ENCODE measurements around the gene HIPK4. TPM values are rescaled to one million over a fixed set of nuclear protein-coding genes. Genes with fewer than 3 reads are reported as not detected.

Gene HIPK4
- total and polyA plus RNA-seq, 2 of the 8 experiments (the other 6 are each of a cell fraction or from before 2014, with no cell fraction given) = 0.15 to 0.57 TPM

DNA sequence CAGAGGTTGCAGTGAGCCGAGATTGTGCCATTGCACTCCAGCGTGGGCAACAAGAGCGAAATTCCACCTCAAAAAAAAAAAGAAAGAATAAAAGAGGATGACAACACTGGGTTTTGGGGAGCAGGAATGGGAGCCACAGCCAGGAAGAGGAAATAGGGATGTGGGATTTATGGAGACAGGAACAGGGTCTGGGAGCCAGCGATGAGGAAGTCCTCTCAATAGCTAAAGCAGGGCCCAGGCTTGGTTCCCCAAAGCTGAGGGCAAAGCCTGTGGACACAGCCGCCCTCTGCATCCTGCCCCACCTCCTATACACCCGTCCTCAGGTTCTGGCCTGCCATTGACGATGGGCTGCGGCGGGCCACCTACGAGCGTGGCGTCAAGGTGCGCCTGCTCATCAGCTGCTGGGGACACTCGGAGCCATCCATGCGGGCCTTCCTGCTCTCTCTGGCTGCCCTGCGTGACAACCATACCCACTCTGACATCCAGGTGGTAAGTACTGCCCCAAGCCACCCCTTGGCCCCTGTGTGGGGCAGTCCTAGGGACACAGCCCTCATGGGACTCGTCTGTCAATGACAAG, 13.6 kb downstream of the HIPK4 start:
- Histone ChIP-seq H3K4me2 (ENCODE audit: insufficient read depth in 1 of 2, low read depth in 2 of 2, low read length in 2 of 2) (no peak overlapping the region), H2BK20ac (ENCODE audit: low read length) (no peak overlapping the region), H4K91ac (replicated peaks; ENCODE audit: insufficient read length, low read length) (no peak overlapping the region), H2BK15ac (ENCODE audit: low read length) (no peak overlapping the region), H4K8ac (ENCODE audit: extremely low read depth, insufficient read depth, low read length) (no peak overlapping the region), H3K4me3 (ENCODE audit: extremely low read depth in 1 of 4, insufficient read depth in 2 of 4, low read depth in 3 of 4, low read length in 4 of 4) (no peak overlapping the region), H2AK5ac (ENCODE audit: low read depth, low read length) (no peak overlapping the region), H3K36me3 (ENCODE audit: control insufficient read depth in 2 of 4, insufficient read depth in 4 of 4, low read length in 3 of 4) (peaks cover 9 to 38% (median 28%) of the 10 kb centered on the region in 4 experiments), H2BK12ac (ENCODE audit: low read depth, low read length) (no peak overlapping the region), H3K14ac (ENCODE audit: insufficient read length) (no peak overlapping the region), H3K9ac (replicated peaks in 1 of 4; ENCODE audit: extremely low read depth in 1 of 4, low read depth in 3 of 4, low read length in 3 of 4) (no peak overlapping the region), H3K56ac (replicated peaks; ENCODE audit: insufficient read length, low read depth, low read length) (no peak overlapping the region), H3K18ac (ENCODE audit: extremely low read depth, low read length) (no peak overlapping the region), H3K79me2 (ENCODE audit: control insufficient read depth in 1 of 2, insufficient read depth in 2 of 2, low read length in 2 of 2) (no peaks in the 10 kb centered on the region), H3K9me3 (ENCODE audit: insufficient read depth in 2 of 2, low read depth in 1 of 2, low read length in 1 of 2) (no peaks in the 10 kb centered on the region), H2AFZ (ENCODE audit: low read length) (no peak overlapping the region), H2BK5ac (ENCODE audit: low read depth, low read length) (no peak overlapping the region), H4K5ac (ENCODE audit: insufficient read length, low read depth, low read length) (no peak overlapping the region), H3K4me1 (replicated peaks in 1 of 4; ENCODE audit: control insufficient read depth in 3 of 4, insufficient read depth in 4 of 4, low read length in 3 of 4) (no peaks in the 10 kb centered on the region), H3K27ac (ENCODE audit: low read depth, low read length) (no peak overlapping the region), H3K23me2 (ENCODE audit: low read depth, low read length) (no peaks in the 10 kb centered on the region), H4K20me1 (replicated peaks in 1 of 2; ENCODE audit: control insufficient read depth in 1 of 2, insufficient read depth in 2 of 2, low read length in 2 of 2) (peaks cover 0 to 12% of the 10 kb centered on the region in 2 experiments), H3K27me3 (replicated peaks in 1 of 4; ENCODE audit: control insufficient read depth in 3 of 4, extremely low read depth in 1 of 4, insufficient read depth in 3 of 4, low read length in 3 of 4) (no peaks in the 10 kb centered on the region), H2BK120ac (replicated peaks; ENCODE audit: low read depth, low read length) (no peak overlapping the region), H3K23ac (ENCODE audit: insufficient read length) (no peak overlapping the region), H3K79me1 (ENCODE audit: low read depth, low read length) (no peaks in the 10 kb centered on the region), H3K4ac (replicated peaks; ENCODE audit: insufficient read length, low read depth, low read length) (no peak overlapping the region)
- no peak for FAIRE-seq
- WGBS, 2 experiments (ENCODE audit: extremely low coverage in 1 of 2, insufficient coverage in 1 of 2, insufficient read length in 1 of 2, insufficient replicate concordance in 2 of 2, low coverage in 1 of 2, low lambda C conversion rate in 2 of 2, missing lambda C conversion rate in 1 of 2) = 89% methylated on average over 17 of the region's 17 CpGs; no CpG with 5 or more reads in 1 of the 2 experiments
- POLR2A ChIA-PET (ENCODE audit: partially characterized antibody) = interaction anchor here (1.0 kb wide), 1 partner anchor 11 kb away, joined by 4 read pairs; no protein-coding TSS in a partner anchor
- no peak for DNase-seq (ENCODE audit: low read depth in 1 of 2, low spot score in 2 of 2)
- CTCF ChIA-PET (ENCODE audit: partially characterized antibody) = interaction anchor here (1.6 kb wide), 1 partner anchor 18 kb away, joined by 5 read pairs; no protein-coding TSS in a partner anchor
- TF ChIP-seq JUND (IDR thresholded peaks at IDR 0.05; ENCODE audit: low read length) = no peak
- TF ChIP-seq HDAC2 (IDR thresholded peaks at IDR 0.05; ENCODE audit: borderline replicate concordance in 1 of 2, low read depth in 2 of 2, low read length in 2 of 2) = no peak

Measured in H1 (cell line).